Activated CD8-positive, alpha-beta T cell treated with anti-CD3 and anti-CD28 coated beads for 36 hours (primary cell): ENCODE measurements around the gene SORL1. TPM values are rescaled to one million over a fixed set of nuclear protein-coding genes. Genes with fewer than 3 reads are reported as not detected.

Experiments used
- ATAC-seq: fragments of 200-7000 bp; cut with Tn5 transposase; one replicate; pipeline ENCODE4 v1.10.0; 2021; ENCODE audit warnings: mild to moderate bottlenecking, moderate library complexity
- CTCF ChIA-PET: fragments of 350-600 bp; sonication (Branson Sonifier 250); formaldehyde crosslinking; loops from one replicate; lab custom pipeline; 2021; ENCODE audit warnings: antibody characterized with exemption; lab: Charles Lee
- POLR2A ChIA-PET: fragments of 350-600 bp; sonication (Branson Sonifier 250); formaldehyde crosslinking; loops from one replicate; lab custom pipeline; 2021; ENCODE audit warnings: antibody characterized with exemption; lab: Charles Lee
- DNase-seq: peaks from one replicate; pipeline ENCODE4 v3.0.0-alpha.2; 2020
- H3K27ac Mint-ChIP-seq: one replicate; pipeline ENCODE4 v1.8.0; 2021; ENCODE audit warnings: mild to moderate bottlenecking, mixed read lengths
- H3K27me3 Mint-ChIP-seq: one replicate; pipeline ENCODE4 v1.8.0; 2021; ENCODE audit warnings: mixed read lengths
- H3K36me3 Mint-ChIP-seq: one replicate; pipeline ENCODE4 v1.8.0; 2021; ENCODE audit warnings: low read depth, mixed read lengths
- H3K4me1 Mint-ChIP-seq: one replicate; pipeline ENCODE4 v1.8.0; 2021; ENCODE audit warnings: low read depth, mixed read lengths
- H3K4me3 Mint-ChIP-seq: one replicate; pipeline ENCODE4 v1.8.0; 2021; ENCODE audit warnings: mild to moderate bottlenecking, moderate library complexity, mixed read lengths
- H3K9me3 Mint-ChIP-seq: one replicate; pipeline ENCODE4 v1.8.0; 2021; ENCODE audit warnings: mixed read lengths
- intact Hi-C: fragments of 100-400 bp; cut with micrococcal nuclease; formaldehyde crosslinking; loops from one replicate; pipeline ENCODE4 v1.10.0; 2022
- total RNA-seq, 2 experiments: library from RNA; stranded (reverse); gene quantifications; one replicate each; pipeline ENCODE4 v1.2.3, GENCODE V29; 2021
- TF ChIP-seq, protein P1 (sequence below): fragments of 200-600 bp; IDR thresholded peaks from one replicate; pipeline ENCODE4 v1.8.0; 2022; ENCODE audit warnings: antibody characterized with exemption, mild to moderate bottlenecking

The SORL1 gene
- total RNA-seq, 2 experiments from 2014 or later = 61.1 to 64.6 TPM

GRCh38 chr11:121553806-121554205 is 101.7 kb downstream of the SORL1 start:
- Mint-ChIP-seq H3K4me3 (no peak overlapping the region), H3K27ac (peak overlapping the region; percentile 40), H3K36me3 (peaks cover 44% of the 10 kb centered on the region), H3K4me1 (peaks cover 22% of the 10 kb centered on the region), H3K27me3 (no peaks in the 10 kb centered on the region), H3K9me3 (no peaks in the 10 kb centered on the region)
- ChIA-PET POLR2A (no interaction called here), CTCF (no interaction called here)
- TF ChIP-seq, protein P1, sequence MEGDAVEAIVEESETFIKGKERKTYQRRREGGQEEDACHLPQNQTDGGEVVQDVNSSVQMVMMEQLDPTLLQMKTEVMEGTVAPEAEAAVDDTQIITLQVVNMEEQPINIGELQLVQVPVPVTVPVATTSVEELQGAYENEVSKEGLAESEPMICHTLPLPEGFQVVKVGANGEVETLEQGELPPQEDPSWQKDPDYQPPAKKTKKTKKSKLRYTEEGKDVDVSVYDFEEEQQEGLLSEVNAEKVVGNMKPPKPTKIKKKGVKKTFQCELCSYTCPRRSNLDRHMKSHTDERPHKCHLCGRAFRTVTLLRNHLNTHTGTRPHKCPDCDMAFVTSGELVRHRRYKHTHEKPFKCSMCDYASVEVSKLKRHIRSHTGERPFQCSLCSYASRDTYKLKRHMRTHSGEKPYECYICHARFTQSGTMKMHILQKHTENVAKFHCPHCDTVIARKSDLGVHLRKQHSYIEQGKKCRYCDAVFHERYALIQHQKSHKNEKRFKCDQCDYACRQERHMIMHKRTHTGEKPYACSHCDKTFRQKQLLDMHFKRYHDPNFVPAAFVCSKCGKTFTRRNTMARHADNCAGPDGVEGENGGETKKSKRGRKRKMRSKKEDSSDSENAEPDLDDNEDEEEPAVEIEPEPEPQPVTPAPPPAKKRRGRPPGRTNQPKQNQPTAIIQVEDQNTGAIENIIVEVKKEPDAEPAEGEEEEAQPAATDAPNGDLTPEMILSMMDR = no peak
- ATAC-seq = no peak
- intact Hi-C loops = no loop called here
- no peak for DNase-seq

- no peak for DNase-seq
- ChIA-PET CTCF (no interaction called here), POLR2A (no interaction called here)
- Mint-ChIP-seq H3K4me1 (peaks cover 26% of the 10 kb centered on the region), H3K4me3 (no peak overlapping the region), H3K36me3 (peaks cover 51% of the 10 kb centered on the region), H3K9me3 (no peaks in the 10 kb centered on the region), H3K27me3 (no peaks in the 10 kb centered on the region), H3K27ac (peak overlapping the region; percentile 40)
- no peak for ATAC-seq
- intact Hi-C loops = no loop called here
- TF ChIP-seq, protein P1 = no peak
These were observed 102.4 kb downstream of the SORL1 start for GRCh38 chr11:121554552-121554951.

GRCh38 chr11:121555121-121555520 is 103.0 kb downstream of the SORL1 start:
- Mint-ChIP-seq H3K27me3 (no peaks in the 10 kb centered on the region), H3K27ac (no peak overlapping the region), H3K36me3 (peaks cover 53% of the 10 kb centered on the region), H3K9me3 (no peaks in the 10 kb centered on the region), H3K4me1 (peaks cover 31% of the 10 kb centered on the region), H3K4me3 (no peak overlapping the region)
- DNase-seq = no peak
- ATAC-seq = no peak
- TF ChIP-seq, protein P1 = no peak
- POLR2A ChIA-PET = interaction anchor here (0.8 to 1.3 kb wide), 3 partner anchors 11 to 31 kb away, joined by 3 to 8 read pairs (median 3); no protein-coding TSS in a partner anchor
- CTCF ChIA-PET = interaction anchor here (1.3 kb wide), 1 partner anchor 8 kb away, joined by 4 read pairs; no protein-coding TSS in a partner anchor
- intact Hi-C loops = no loop called here

- H3K4me1 Mint-ChIP-seq = peaks cover 43% of the 10 kb centered on the region
- H3K9me3 Mint-ChIP-seq = no peaks in the 10 kb centered on the region
- H3K36me3 Mint-ChIP-seq = peaks cover 47% of the 10 kb centered on the region
- no peaks in the 10 kb centered on the region for H3K27me3 Mint-ChIP-seq
- POLR2A ChIA-PET = interaction anchor here (0.8 kb wide), 1 partner anchor 73 kb away, joined by 3 read pairs; no protein-coding TSS in a partner anchor
- CTCF ChIA-PET = interaction anchor here (0.8 to 1.5 kb wide), 3 partner anchors 14 to 89 kb away, joined by 3 read pairs; no protein-coding TSS in a partner anchor
- peak overlapping the region; percentile 71 for H3K27ac Mint-ChIP-seq
- DNase-seq = no peak
- TF ChIP-seq, protein P1 = no peak
- no peak overlapping the region for H3K4me3 Mint-ChIP-seq
- intact Hi-C loops = no loop called here
- ATAC-seq = no peak
These were observed 104.8 kb downstream of the SORL1 start for GRCh38 chr11:121556937-121557336.

DNA sequence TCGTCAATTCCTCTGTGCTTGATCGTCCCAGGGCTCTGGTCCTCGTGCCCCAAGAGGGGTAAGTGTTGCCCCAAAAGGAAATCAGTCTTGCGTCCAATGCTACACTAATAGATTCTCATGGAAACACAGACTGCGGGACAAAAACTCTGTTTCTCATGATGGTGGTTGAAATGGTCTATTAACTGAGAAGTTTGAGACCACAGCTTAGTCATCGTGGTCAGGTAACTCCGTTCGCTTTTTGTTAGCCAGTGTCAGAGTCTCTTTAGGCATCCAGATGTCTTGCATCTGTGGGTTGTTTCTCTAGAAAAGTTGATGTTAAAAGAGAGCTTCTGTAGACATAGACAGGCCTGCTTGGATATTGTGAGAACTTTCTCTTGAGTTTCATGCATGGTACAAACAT is 105.2 kb downstream of the SORL1 start:
- peak; percentile 67 for ATAC-seq
- H3K9me3 Mint-ChIP-seq = no peaks in the 10 kb centered on the region
- no peak overlapping the region for H3K4me3 Mint-ChIP-seq
- peaks cover 46% of the 10 kb centered on the region for H3K4me1 Mint-ChIP-seq
- CTCF ChIA-PET = interaction anchor here (0.8 to 1.5 kb wide), 3 partner anchors 14 to 89 kb away, joined by 3 read pairs; no protein-coding TSS in a partner anchor
- H3K27me3 Mint-ChIP-seq = no peaks in the 10 kb centered on the region
- TF ChIP-seq, protein P1 = no peak
- peaks cover 46% of the 10 kb centered on the region for H3K36me3 Mint-ChIP-seq
- H3K27ac Mint-ChIP-seq = peak overlapping the region; percentile 71
- DNase-seq = peak; percentile 49
- intact Hi-C loops = no loop called here
- POLR2A ChIA-PET = interaction anchor here (0.8 to 1.0 kb wide), 2 partner anchors 73 to 74 kb away, joined by 3 read pairs; no protein-coding TSS in a partner anchor
